GM12801 (cell line): ENCODE results near the gene LONP2.

Source experiments
- TF ChIP-seq, protein P1 (sequence below): IDR thresholded peaks from one replicate; pipeline ENCODE4 v1.5.1; 2011; ENCODE audit warnings: control low read depth; ENCODE audit not compliant: insufficient read length; ENCODE audit errors: extremely low read depth

Gene LONP2

DNA sequence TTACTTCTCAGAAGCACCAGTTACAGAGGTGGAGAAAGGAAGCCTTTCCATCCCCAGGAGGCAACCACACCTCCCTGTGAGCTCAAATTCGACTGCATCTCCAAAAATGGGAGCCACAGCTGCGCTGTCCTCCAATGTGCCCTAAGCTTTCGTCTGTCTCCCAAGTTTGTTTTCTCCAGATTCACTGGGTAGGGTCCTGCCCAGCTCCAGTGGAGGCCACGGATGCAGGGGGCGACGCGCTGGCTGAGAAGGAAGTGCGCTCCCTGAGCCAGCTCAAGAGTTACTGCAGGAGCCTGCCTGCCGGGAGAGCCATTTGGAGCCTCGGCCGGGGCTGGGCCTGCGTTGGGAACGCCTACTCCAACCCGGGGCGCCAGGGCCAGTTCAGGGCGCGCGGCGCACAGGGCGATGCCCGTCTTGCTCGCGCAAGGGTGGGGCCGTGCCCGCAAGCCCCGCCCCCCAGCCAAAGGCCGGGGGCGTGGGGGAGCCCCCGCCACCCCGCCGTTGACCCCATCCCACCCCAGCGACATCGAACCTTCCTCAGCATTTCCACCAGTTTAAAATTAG, 121.6 kb downstream of the LONP2 start:
- TF ChIP-seq, protein P1, sequence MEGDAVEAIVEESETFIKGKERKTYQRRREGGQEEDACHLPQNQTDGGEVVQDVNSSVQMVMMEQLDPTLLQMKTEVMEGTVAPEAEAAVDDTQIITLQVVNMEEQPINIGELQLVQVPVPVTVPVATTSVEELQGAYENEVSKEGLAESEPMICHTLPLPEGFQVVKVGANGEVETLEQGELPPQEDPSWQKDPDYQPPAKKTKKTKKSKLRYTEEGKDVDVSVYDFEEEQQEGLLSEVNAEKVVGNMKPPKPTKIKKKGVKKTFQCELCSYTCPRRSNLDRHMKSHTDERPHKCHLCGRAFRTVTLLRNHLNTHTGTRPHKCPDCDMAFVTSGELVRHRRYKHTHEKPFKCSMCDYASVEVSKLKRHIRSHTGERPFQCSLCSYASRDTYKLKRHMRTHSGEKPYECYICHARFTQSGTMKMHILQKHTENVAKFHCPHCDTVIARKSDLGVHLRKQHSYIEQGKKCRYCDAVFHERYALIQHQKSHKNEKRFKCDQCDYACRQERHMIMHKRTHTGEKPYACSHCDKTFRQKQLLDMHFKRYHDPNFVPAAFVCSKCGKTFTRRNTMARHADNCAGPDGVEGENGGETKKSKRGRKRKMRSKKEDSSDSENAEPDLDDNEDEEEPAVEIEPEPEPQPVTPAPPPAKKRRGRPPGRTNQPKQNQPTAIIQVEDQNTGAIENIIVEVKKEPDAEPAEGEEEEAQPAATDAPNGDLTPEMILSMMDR: no peak

DNA sequence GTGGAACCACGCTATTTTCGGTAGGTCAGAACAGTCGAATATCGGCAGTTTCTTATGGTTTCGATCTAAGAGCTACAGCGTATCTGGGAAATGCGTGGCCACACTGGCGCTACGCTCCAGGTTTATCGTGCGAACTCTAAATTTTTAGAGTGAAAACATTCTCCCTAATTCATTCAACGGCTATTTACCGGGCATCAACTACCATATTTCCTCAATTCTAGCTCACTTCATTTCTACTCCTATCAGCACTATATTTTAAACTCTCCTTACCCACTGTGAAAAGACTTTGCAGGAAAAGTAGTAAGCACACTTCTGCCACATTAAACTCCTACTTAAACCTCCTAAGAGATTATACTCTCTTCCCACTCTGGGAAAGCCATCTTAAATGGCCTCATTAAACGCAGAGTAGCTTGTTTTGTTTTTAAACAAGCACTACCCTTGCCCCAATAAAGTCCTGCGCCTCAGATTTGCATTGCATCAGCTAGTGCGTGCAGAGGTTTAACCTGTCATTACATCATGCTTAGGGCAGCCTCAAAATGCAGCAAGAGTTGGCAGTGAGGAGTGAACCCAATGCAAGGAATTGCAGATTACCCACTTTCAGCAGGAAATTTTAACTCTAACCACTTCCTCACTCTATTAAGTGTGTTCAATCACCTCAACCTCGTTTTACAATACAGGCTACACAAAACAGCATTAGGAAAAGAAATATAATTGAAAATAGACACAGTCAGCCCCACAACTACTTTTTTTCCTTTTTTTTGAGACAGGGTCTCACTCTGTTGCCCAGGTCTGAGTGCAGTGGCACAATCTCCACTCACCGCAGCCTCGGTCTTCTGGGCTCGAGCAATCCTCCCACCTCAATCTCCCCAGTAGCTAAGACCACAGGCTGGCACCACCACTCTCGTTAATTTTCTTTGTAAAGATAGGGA, 122.3 kb downstream of the LONP2 start:
- TF ChIP-seq, protein P1: no peak

DNA sequence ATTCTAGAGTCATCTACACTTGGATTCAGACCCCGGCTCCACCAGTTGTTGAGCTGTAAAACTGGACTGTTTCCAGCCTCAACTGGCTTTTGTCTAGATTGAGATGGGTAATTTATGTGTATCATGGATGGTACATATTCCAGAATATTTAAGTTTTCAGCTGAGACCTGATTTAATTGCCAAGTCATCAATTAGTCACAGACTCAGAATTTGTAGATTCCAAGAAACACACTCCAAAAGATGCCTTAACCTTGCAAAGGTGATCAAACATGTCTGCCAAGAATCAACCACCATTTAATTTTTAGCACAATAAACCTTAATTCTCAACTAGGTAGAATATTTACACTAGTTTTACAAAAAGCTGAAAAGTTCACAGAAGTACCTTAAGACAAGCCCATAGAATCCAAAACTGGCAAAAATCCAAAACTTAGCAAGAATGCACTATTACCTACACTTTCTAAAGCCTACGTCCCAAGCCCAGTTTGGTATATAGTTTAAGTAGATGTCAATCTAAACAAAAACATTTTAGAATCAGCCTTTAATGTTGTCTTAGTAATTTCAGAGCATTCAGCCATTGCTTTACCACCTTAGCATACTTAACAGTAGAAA, 123.4 kb downstream of the LONP2 start:
- TF ChIP-seq, protein P1: no peak

GRCh38 chr16:48369765-48370164, 125.7 kb downstream of the LONP2 start:
- TF ChIP-seq, protein P1: no peak

DNA sequence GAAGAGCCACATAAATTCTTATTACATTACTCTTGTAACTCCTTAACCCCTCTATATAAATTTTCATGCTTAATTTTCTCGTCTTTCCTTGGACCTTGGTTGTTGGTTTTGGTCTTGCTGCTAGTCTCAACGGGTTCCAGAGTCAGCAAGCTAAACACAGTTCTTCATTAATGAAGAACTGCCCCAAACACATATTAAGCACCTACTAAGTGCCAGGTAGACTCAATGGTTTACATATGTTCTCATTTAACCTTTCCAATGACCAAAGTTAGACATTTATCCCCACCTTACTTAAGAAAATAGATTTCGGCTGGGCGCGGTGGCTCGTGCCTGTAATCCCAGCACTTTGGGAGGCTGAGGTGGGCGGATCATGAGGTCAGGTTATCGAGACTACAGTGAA, 126.1 kb downstream of the LONP2 start:
- TF ChIP-seq, protein P1: no peak

GRCh38 chr16:48371393-48371780, 127.3 kb downstream of the LONP2 start:
- TF ChIP-seq, protein P1: no peak

DNA sequence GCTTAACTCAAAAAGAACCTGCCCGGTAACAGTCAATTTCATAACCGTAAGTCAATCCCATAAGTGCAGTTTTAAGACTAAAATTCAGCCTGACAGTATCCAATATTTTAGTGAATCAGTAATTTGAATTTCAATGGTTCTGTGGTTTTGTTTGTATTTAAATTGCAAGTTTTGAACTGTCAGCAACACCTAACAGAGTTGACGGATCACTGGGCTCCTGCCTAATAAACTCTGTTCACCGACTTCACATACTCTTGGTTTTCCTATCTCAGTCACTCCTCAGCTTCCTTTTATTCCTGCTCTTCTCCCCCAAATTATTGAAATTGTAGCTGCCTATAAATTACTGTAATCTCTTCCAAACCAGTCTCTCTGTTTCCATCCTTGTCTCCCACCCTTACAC, 128.6 kb downstream of the LONP2 start:
- TF ChIP-seq, protein P1: no peak
